PC-3 (cell line): Measurements from ENCODE around the gene SMPX. TPM values are rescaled to one million over a fixed set of nuclear protein-coding genes. Genes with fewer than 3 reads are reported as not detected.
A peak's percentile ranks its signal among the peaks of the same experiment; 100 is the strongest.

Experiments
- ATAC-seq: fragments of 200-7000 bp; cut with Tn5 transposase; 2 replicates; pipeline ENCODE4 v1.9.1; 2020; ENCODE audit warnings: mild to moderate bottlenecking, moderate library complexity
- BruUV-seq: library from RNA; stranded (reverse); fragments of 400-500 nt; replicated peaks from 2 replicates; lab custom pipeline; 2021; lab: Mats Ljungman, UMichigan
- CTCF ChIA-PET: fragments of 300-600 bp; sonication (Branson Sonifier 250); formaldehyde crosslinking; loops from one replicate; lab custom pipeline; 2022; ENCODE audit warnings: antibody characterized with exemption; lab: Charles Lee
- POLR2A ChIA-PET: fragments of 300-600 bp; sonication (Branson Sonifier 250); formaldehyde crosslinking; loops from one replicate; lab custom pipeline; 2022; ENCODE audit warnings: antibody characterized with exemption; ENCODE audit not compliant: unreplicated experiment; lab: Charles Lee
- DNase-seq: peaks from one replicate; pipeline ENCODE4 v3.0.0-alpha.2; 2015
- H2AFZ ChIP-seq: fragments of 300-600 bp; sonication (generic); 2 replicates; pipeline ENCODE4 v1.6.0; 2016; ENCODE audit warnings: antibody characterized with exemption, low read length
- H3F3A ChIP-seq: fragments of 300-600 bp; sonication (generic); one replicate; pipeline ENCODE4 v1.6.0; 2017; ENCODE audit warnings: antibody characterized with exemption, low read length, control low read depth, mild to moderate bottlenecking; ENCODE audit not compliant: unreplicated experiment
- H3K27ac ChIP-seq: fragments of 300-600 bp; sonication (generic); 2 replicates; pipeline ENCODE4 v1.5.1; 2016; ENCODE audit warnings: mild to moderate bottlenecking, low read length
- H3K27me3 ChIP-seq: fragments of 300-600 bp; sonication (generic); 2 replicates; pipeline ENCODE4 v1.6.1; 2016; ENCODE audit warnings: low read length, mixed read lengths
- H3K36me3 ChIP-seq: fragments of 300-600 bp; sonication (generic); 2 replicates; pipeline ENCODE4 v1.6.1; 2016; ENCODE audit warnings: low read depth, mixed run types, low read length, mixed read lengths
- H3K4me1 ChIP-seq: fragments of 300-600 bp; sonication (generic); 2 replicates; pipeline ENCODE4 v1.5.1; 2016; ENCODE audit warnings: low read length; ENCODE audit not compliant: insufficient read depth
- H3K4me2 ChIP-seq: fragments of 300-600 bp; sonication (generic); 2 replicates; pipeline ENCODE4 v1.6.0; 2016; ENCODE audit warnings: low read length
- H3K4me3 ChIP-seq: fragments of 300-600 bp; sonication (generic); 2 replicates; pipeline ENCODE4 v1.5.1; 2016; ENCODE audit warnings: mild to moderate bottlenecking, low read length, mixed read lengths
- H3K79me2 ChIP-seq: fragments of 300-600 bp; sonication (generic); 2 replicates; pipeline ENCODE4 v1.6.1; 2017; ENCODE audit warnings: low read length, mixed read lengths
- H3K9ac ChIP-seq: fragments of 300-600 bp; sonication (generic); 2 replicates; pipeline ENCODE4 v1.6.0; 2016; ENCODE audit warnings: mild to moderate bottlenecking, low read length
- H3K9me2 ChIP-seq: fragments of 300-600 bp; sonication (generic); replicated peaks from 2 replicates; pipeline ENCODE4 v1.6.1; 2016; ENCODE audit warnings: mixed run types, low read length, mixed read lengths
- H3K9me3 ChIP-seq: fragments of 300-600 bp; sonication (generic); 2 replicates; pipeline ENCODE4 v1.6.1; 2016; ENCODE audit warnings: low read length, mixed read lengths
- H4K20me1 ChIP-seq: fragments of 300-600 bp; sonication (generic); 2 replicates; pipeline ENCODE4 v1.6.1; 2016; ENCODE audit warnings: low read length, mixed read lengths
- EZH2 ChIP-seq: fragments of 300-600 bp; sonication (generic); IDR thresholded peaks from one replicate; pipeline ENCODE4 v1.6.1; 2017; ENCODE audit warnings: antibody characterized with exemption, mild to moderate bottlenecking, low read length; ENCODE audit not compliant: unreplicated experiment
- EZH2phosphoT487 ChIP-seq: fragments of 300-600 bp; sonication (generic); IDR thresholded peaks from 2 replicates; pipeline ENCODE4 v1.6.1; 2018; ENCODE audit warnings: mild to moderate bottlenecking, antibody characterized with exemption, low read length, borderline replicate concordance
- intact Hi-C: fragments of 100-400 bp; cut with micrococcal nuclease; formaldehyde crosslinking; loops from 2 replicates; pipeline ENCODE4 v1.9.0; 2023
- total RNA-seq: library from RNA; depleted of rRNA; stranded (reverse); fragments of >200 nt; gene quantifications from 2 replicates; pipeline ENCODE4 v1.2.3, GENCODE V29; 2014
- TF ChIP-seq, protein P1 (sequence below): fragments of 300-600 bp; sonication (generic); conservative IDR thresholded peaks from 2 replicates; pipeline ENCODE4 v1.5.1; 2017; ENCODE audit warnings: antibody characterized with exemption, low read depth, mild to moderate bottlenecking, low read length

The SMPX gene
- total RNA-seq, 1 experiment from 2014 or later = not detected

DNA sequence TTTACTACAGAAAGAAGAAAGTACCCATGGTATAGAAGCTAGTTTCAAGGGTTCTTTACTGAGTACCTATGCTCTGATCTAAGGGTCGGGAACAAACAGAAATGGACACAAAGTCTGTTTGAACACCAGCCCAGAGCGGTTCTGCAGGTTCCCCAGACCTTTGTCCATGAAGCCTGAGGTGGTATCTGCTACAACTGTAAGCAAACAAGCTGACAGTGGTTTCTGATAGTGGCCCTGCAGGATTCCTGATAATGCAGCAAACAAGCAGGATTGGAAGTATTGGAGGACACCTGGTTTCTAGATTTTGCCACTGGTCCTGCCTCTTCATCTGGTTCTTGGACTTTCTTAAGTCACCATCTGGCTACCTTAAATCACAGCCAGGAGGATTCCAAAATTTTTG lies 23.7 kb downstream of the SMPX start:
- TF ChIP-seq EZH2phosphoT487 (no peak), EZH2 (no peak)
- TF ChIP-seq, protein P1, sequence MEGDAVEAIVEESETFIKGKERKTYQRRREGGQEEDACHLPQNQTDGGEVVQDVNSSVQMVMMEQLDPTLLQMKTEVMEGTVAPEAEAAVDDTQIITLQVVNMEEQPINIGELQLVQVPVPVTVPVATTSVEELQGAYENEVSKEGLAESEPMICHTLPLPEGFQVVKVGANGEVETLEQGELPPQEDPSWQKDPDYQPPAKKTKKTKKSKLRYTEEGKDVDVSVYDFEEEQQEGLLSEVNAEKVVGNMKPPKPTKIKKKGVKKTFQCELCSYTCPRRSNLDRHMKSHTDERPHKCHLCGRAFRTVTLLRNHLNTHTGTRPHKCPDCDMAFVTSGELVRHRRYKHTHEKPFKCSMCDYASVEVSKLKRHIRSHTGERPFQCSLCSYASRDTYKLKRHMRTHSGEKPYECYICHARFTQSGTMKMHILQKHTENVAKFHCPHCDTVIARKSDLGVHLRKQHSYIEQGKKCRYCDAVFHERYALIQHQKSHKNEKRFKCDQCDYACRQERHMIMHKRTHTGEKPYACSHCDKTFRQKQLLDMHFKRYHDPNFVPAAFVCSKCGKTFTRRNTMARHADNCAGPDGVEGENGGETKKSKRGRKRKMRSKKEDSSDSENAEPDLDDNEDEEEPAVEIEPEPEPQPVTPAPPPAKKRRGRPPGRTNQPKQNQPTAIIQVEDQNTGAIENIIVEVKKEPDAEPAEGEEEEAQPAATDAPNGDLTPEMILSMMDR = no peak
- no peaks in the 10 kb centered on the region for H3K79me2 ChIP-seq
- no peak overlapping the region for H3K27ac ChIP-seq
- H3K9ac ChIP-seq = no peak overlapping the region
- H3F3A ChIP-seq = no peaks in the 10 kb centered on the region
- no peaks in the 10 kb centered on the region for H3K27me3 ChIP-seq
- intact Hi-C loops = no loop called here
- ATAC-seq = no peak
- H3K36me3 ChIP-seq = no peaks in the 10 kb centered on the region
- H4K20me1 ChIP-seq = no peaks in the 10 kb centered on the region
- peak overlapping the region; percentile 34; the same call in 1 of the 2 replicates for H3K4me2 ChIP-seq
- CTCF ChIA-PET = no interaction called here
- no TSS peak for BruUV-seq
- H3K4me1 ChIP-seq = peaks cover 5% of the 10 kb centered on the region; the same call in 1 of the 2 replicates
- H3K9me2 ChIP-seq = no peaks in the 10 kb centered on the region
- peak; percentile 55 for DNase-seq
- no peak overlapping the region for H2AFZ ChIP-seq
- POLR2A ChIA-PET = no interaction called here
- H3K4me3 ChIP-seq = no peak overlapping the region
- H3K9me3 ChIP-seq = no peaks in the 10 kb centered on the region

DNA sequence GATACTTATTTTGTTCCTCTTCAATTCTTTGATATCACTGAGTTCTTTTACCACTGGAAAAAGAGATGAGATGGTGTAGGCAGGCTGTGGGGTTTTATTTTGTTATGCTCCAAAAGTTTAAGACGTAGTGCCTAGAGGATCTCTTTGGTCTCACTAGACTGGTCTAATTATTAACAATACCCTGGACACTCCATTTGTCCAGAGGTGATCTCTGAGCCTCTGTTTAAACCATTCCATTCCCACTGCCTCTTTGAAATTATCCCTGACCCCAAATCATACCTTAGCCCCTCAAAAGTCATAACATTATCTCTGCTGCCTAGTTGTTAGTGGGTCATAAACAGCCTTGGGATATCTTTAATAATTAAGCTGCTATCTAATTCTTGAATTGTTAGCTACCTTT lies 24.2 kb downstream of the SMPX start:
- Histone ChIP-seq H3K4me3 (no peak overlapping the region), H3K79me2 (no peaks in the 10 kb centered on the region), H3K9ac (no peak overlapping the region), H3K4me1 (peaks cover 5% of the 10 kb centered on the region; the same call in 1 of the 2 replicates), H3F3A (no peaks in the 10 kb centered on the region), H3K4me2 (peak overlapping the region; percentile 34; the same call in 1 of the 2 replicates), H3K27me3 (no peaks in the 10 kb centered on the region), H3K9me3 (no peaks in the 10 kb centered on the region), H3K36me3 (no peaks in the 10 kb centered on the region), H2AFZ (no peak overlapping the region), H3K27ac (no peak overlapping the region), H4K20me1 (no peaks in the 10 kb centered on the region), H3K9me2 (no peaks in the 10 kb centered on the region)
- ATAC-seq = no peak
- BruUV-seq = no TSS peak
- POLR2A ChIA-PET = no interaction called here
- CTCF ChIA-PET = no interaction called here
- no peak for DNase-seq
- TF ChIP-seq EZH2 (no peak), EZH2phosphoT487 (no peak)
- TF ChIP-seq, protein P1 = no peak
- intact Hi-C loops = no loop called here

DNA sequence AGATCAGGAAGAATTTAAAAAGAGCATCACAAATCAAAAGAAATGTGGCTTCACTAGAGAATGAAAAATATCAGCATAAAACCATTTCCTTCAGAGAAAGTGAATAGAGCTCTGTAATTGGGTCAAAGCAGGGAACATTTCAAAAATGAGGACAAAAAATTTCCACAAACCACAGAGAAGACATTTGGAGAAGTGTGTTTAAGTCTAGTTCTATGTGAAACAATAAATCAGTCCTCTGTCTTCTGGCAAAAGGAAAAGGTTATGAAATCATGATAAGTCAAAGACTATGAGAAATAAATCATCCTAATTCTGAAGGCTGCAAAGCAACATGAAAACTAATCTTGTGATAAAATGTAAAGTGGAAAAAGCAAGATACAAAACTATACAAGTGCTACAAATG lies 27.9 kb downstream of the SMPX start:
- no peak overlapping the region for H3K9ac ChIP-seq
- POLR2A ChIA-PET = no interaction called here
- CTCF ChIA-PET = no interaction called here
- no TSS peak for BruUV-seq
- no peak overlapping the region for H3K4me2 ChIP-seq
- no peaks in the 10 kb centered on the region for H3F3A ChIP-seq
- no peak overlapping the region for H3K27ac ChIP-seq
- peaks cover 5% of the 10 kb centered on the region; the same call in 1 of the 2 replicates for H3K4me1 ChIP-seq
- TF ChIP-seq EZH2 (no peak), EZH2phosphoT487 (no peak)
- no peaks in the 10 kb centered on the region for H3K79me2 ChIP-seq
- intact Hi-C loops = no loop called here
- no peaks in the 10 kb centered on the region for H3K9me3 ChIP-seq
- no peak overlapping the region for H3K4me3 ChIP-seq
- ATAC-seq (no peak), DNase-seq (no peak)
- H3K27me3 ChIP-seq = no peaks in the 10 kb centered on the region
- H4K20me1 ChIP-seq = no peaks in the 10 kb centered on the region
- no peak overlapping the region for H2AFZ ChIP-seq
- H3K9me2 ChIP-seq = no peaks in the 10 kb centered on the region
- H3K36me3 ChIP-seq = no peaks in the 10 kb centered on the region
